SIG-M5 (cell line): Measurements from ENCODE around the gene KDM2A.

Experiments
- DNase-seq: peaks from one replicate; lab custom pipeline; 2025; lab: John Stamatoyannopoulos, UW

Gene KDM2A

DNA sequence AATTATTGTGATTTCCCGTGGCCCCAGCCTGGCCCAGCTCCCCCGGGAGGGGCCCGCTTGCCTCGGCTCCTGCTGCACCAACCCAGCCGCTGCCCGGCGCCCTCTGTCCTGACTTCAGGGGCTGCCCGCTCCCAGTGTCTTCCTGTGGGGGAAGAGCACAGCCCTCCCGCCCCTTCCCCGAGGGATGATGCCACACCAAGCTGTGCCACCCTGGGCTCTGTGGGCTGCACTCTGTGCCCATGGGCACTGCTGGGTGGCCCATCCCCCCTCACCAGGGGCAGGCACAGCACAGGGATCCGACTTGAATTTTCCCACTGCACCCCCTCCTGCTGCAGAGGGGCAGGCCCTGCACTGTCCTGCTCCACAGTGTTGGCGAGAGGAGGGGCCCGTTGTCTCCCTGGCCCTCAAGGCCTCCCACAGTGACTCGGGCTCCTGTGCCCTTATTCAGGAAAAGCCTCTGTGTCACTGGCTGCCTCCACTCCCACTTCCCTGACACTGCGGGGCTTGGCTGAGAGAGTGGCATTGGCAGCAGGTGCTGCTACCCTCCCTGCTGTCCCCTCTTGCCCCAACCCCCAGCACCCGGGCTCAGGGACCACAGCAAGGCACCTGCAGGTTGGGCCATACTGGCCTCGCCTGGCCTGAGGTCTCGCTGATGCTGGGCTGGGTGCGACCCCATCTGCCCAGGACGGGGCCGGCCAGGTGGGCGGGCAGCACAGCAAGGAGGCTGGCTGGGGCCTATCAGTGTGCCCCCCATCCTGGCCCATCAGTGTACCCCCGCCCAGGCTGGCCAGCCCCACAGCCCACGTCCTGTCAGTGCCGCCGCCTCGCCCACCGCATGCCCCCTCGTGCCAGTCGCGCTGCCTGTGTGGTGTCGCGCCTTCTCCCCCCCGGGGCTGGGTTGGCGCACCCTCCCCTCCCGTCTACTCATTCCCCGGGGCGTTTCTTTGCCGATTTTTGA is 166.8 kb downstream of the KDM2A start:
- DNase-seq = no peak

DNA sequence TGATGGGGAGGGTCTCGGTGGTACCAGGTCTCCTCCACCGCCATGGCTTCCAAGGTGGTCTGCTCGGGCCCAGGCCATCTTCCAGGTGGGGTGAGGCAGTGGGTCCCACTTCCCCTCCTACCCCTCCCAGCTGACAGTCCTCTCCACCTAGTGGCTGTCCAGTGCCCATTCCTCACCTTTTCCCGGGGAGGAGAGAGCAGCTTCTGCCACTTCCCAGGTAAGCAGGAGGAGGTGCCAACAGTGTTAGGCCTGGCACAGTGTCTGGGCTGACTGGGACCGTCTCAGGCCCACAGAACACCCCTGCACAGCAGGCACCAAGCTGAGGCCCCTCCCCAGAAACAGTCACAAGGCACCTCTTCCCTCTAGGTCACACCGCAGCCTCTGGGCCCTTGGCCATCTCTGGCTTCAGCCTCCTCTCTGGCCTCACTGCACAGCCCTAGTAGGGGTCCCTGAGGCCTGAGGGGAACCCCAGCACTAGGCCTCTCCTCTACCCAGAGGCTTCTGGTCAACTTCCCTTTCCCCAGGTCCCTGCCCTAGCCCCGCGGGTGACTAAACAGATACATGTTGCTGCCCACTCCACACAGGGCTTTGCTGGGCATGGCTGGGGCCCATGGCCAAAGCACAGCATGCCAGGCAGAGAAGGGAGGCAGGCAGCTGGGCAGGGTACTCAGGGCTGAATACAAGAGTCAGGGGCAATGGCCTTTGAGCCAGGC is 167.7 kb downstream of the KDM2A start:
- no peak for DNase-seq

DNA sequence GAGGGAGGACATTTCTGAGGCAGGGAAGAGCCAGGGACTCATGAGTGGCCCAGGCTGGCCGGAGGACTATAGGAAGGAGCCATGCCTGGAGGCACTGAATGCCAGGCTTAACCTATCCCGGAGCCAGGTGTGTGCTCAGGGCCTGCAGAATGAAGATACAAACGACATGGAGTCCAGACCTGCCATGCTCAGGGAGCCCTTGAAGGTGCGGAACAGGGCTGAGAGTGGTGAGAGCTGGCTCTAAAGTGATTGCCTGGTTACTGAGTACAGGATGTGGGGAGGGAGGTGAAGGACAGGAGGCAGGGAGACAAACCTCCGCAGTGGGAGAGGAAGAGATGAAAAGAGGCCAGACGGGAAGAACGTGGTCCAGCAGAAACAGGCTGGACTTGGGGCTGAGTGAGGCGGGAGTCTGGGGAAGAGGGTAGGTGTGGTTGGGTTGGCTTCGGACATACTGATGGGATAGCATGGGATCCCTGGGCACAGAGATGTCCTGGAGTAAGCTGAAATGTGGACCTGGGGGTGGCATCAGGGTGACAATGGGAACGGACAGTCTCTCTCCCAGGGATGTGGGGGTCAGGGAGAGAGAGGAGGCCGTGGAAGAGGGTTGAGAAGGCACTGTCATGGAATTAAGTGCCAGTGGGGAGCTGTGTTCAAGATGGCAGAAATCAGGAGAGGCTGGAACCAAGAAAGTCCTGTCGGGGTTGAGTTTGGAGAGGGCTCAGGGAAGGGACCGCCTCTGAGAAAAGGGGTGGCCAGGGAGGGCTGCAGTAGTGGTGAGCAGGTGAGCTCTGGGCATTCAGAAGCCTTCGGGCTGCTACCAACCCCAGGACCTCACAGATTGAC is 168.5 kb downstream of the KDM2A start:
- DNase-seq = no peak

DNA sequence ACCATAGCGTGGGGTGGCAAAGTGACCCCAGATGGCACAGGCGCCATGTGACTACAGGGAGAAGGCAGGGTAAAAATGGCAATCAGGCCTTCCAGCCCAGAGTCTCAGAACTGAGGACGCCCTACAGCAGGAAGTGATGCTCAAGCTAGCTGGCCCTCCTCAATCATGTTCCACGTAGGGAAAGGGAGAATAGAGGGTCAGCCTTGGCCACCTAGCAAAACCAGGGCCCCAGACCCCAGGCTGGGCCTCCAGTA is 169.1 kb downstream of the KDM2A start:
- DNase-seq = no peak

DNA sequence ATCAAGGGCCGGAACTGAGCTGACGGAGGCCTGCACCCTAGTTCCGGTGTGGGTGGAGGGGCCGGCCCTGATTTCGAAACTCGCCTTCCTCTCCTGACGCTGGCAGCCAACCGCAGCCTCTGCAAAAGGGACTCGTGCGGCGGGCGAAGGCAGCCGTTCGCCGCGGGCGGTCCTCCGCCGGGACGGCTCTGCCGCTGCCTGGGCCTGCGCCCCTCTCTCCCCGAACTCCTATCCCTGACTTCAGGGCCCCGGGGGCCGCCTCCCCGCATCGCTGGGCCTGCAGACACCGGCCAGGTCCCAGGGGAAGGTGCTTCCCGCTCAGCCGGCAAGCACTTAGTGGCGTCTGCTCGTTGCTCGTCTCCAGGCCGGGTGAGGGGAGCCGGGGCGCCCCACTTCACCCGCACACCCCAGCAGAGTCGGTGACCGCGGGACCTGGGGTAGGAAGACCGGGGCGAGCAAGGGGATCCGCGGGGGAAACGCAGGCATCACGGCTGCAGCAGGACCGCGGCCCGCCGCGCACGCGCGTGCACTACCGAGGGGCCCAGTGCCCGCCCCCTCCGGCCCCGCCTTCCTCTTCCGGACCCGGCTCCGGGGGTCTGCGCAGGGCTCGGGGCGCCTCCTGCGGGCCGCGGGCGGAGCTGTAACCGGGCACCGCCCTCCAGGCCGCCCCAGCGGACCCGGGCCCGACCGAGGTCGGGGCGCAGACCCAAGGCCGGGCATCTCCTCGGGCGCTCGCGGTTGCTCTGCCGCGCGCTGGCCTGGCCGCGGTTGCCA is 169.6 kb downstream of the KDM2A start:
- peak; percentile 91 for DNase-seq

DNA sequence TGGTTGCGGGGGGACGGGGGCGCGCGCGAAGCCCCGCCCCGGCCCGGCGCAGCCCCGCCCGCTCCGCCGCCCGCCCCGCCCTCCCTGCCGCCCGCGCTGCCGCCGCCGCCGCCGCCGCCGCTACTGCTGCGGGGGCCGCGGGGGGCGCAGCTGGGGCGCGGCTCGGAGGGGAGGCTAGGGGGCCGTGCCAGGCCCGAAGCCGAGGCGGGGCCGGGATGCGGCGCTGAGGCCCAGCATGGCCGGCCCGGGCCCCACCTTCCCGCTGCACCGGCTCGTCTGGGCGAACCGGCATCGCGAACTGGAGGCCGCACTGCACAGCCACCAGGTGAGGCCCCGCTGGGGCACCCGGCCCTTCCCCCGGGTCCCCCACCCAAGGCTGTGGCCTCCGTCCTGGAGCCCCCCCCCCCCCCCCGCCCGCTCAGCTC is 170.2 kb downstream of the KDM2A start, which contains the start of gene ANKRD13D:
Gene ANKRD13D, plus strand, starts transcription at position 78 of the 425 bp plus-strand sequence. Its CDS starts 158 bp downstream, at position 236.
- no peak for DNase-seq

DNA sequence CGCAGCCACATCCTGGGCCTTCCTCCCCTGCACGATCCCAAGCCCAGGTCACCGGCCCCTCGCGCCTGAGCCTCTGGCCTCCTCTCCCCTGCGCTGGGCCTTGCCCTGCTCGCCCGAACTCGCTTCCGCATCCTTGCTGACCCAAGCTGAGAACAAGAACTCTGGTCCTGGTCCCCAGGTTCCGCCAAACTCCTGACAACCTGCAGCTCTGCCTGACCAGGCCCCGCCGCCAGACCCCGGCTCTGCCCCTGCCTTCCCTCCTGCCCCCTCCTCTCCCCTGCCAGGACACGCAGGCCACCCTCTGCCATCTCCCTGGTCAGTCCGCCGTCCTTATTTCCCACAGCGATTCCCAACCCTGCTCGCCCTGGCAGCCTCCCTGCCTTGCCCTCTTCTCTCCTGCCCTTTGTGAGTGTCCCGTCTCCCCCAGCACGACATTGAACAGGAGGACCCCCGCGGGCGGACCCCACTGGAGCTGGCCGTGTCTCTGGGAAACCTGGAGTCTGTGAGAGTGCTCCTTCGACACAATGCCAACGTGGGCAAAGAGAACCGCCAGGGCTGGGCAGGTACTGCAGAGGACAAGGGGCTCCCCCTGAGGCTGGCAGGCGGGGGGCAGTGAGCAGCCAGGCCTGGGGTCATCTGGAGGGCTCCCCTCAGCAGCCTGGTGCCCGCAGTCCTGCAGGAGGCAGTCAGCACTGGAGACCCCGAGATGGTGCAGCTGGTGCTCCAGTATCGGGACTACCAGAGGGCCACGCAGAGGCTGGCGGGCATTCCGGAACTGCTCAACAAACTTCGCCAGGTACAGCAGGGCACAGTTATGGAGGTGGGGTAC is 170.8 kb downstream of the KDM2A start:
- no peak for DNase-seq

DNA sequence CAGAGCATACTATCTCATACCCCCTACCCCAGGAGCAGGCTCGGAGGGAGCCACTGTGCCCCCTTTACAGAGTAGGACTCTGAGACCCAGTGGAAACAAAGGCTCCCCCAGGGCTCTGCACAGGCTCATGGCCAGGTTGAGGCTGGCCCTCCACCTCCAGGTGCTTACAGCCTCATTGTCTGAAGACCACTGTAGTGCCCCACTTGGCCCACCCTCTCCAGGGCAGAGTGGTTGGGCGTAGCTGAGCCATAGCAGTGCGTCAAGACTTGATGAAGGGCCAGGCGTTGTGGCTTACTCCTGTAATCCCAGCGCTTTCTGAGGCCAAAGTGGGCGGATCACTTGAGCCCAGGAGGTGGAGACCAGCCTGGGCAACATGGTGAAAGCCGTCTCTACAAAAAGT is 171.7 kb downstream of the KDM2A start:
- DNase-seq = no peak

DNA sequence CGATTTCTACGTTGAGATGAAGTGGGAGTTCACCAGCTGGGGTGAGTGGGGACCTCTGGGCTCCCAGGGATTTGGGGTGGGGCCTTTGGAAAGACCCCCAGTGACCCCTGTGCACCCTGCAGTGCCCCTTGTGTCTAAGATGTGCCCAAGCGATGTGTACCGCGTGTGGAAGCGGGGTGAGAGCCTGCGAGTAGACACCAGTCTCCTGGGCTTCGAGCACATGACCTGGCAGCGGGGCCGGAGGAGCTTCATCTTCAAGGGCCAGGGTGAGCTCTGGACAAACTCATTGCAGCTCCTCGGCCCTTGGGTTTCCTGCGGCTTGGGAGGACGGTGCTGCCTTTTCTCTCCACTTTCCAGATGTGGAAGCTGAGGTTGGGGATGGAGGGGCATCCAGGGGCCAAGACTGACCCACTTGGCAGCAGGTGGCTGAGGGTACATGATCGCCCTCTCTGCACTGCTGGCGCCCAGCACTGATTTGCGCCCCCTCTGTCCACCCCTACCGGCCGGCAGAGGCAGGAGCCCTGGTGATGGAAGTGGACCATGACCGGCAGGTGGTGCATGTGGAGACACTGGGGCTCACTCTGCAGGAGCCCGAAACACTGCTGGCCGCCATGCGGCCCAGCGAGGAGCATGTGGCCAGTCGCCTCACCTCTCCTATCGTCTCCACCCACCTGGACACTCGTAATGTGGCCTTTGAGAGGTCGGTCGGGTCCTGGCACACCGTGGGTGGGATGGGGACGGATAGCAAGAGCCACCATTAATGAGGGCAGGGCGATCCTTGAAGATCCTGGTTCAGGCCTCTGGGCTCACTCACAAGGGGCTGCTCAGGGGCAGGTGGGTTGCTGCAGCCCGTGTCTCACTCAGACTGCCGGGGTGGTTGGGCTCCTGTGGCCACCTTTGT is 172.7 kb downstream of the KDM2A start:
- DNase-seq = no peak

DNA sequence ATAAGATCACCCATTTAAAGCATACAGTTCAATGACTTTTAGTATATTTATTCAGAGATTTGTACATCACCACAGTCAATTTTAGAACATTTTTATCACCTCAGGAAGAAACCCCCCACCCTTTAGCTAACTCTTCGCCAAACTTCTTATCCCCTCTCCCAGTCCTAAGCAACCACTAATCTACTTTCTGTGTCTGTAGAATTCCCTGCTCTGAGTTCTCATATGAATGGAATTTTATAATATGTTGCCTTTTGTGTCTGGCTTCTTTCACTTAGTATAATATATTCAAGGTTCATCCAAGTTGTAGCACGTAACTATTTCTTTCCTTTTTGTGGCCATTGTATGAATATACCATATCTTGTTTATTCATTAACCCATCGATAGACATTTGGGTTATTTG is 173.6 kb downstream of the KDM2A start:
- DNase-seq = no peak

DNA sequence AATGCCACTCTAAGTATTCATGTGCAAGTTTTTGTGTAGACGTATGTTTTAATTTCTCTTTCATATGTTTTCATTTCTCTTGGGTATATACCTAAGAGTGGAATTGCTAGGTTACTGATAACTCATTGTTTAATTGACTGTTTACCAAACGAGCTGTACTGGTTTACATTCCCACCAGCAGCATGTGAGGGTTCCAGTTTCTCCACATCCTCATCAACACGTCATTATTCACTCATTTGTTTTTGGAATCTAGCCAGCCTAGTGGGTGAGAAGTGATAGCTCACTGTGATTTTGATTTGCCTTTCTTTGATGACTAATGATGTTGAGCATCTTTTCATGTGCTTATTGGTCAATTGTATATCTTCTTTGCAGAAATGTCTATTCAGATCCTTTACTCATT is 174.0 kb downstream of the KDM2A start:
- no peak for DNase-seq

DNA sequence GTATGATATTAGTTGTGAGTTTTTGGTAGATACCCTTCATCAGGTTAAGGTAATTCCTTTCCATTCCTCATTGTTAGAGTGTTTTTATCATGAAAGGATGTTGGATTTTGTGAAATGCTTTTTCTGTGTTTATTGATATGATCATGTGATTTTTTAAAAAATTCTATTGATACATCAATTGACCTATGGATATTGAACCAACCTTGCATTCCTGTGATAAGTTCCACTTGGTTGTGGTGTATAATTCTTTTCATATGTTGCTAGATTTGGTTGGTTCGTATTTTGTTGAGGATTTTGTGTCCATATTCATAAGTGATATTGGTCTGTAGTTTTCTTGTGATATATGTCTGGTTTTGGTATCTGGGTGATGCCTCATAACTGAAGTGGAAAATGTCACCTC is 176.8 kb downstream of the KDM2A start:
- DNase-seq = no peak

DNA sequence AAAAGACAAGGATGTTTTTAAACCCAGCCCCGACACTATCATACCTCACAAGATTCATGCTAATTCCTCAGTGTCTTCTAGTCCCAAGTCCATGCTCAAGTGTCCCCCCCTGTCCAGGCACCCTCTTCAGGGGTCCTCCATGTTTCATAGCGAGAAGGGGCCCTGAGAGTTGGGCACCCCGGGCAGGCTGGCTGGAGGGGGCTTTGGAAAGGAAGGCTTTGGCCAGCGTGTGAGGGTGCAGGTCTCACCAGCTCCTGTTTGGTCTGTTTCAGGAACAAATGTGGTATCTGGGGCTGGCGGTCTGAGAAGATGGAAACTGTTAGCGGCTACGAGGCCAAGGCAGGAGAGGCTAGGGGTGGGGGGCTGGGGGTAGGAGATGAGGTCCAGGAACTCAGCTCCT is 179.7 kb downstream of the KDM2A start:
- DNase-seq = no peak

DNA sequence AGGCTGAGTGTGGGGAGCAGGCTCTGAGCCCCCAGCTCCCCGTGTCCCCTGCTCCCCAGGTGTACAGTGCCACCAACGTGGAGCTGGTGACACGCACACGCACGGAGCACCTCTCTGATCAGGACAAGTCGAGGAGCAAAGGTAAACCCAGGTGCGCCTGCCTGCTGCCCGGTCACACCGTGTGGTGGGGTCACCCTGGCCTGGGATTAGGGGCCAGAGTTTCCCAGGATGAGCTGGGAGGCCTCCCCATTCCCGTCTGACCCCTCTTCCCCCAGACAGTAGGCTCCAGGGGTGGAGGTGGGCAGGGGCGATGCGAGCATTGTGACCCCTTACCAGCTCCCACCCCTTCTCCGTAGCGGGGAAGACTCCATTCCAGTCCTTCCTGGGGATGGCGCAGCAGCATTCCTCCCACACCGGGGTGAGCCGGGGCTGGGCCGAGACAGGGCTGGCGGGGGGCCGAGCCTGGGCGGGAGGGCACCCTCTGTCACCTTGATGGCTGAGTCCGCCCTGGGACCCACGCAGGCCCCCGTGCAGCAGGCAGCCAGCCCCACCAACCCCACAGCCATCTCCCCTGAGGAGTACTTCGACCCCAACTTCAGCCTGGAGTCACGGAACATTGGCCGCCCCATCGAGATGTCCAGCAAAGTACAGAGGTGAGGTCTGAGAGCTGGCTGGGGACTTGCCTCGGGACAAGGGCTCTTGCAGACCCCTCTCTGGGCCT is 180.6 kb downstream of the KDM2A start:
- DNase-seq = no peak

DNA sequence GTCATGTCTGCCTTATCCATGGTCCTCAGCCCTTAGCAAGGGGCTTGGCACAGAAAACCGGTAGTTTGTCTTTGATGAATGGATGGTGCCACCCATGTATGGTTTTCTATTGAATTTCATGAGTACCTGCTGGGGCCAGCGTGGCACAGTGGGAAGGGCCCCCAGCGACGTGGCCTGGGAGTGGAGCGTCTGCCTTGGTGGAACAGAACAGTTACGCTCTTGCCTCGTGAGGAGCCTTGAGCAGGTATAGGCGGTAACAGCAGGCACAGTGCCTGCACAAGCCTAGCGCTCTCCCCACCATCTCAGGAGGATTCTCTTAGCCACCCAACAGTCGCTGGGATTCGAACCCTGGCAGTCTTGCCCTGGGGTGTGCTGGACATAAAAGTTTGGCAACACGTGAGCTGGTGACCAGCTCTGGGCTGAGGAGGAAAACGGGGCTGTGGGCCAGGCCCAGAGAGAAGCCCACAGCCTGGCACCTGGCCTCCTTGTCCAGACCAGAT is 181.2 kb downstream of the KDM2A start:
- DNase-seq = no peak

DNA sequence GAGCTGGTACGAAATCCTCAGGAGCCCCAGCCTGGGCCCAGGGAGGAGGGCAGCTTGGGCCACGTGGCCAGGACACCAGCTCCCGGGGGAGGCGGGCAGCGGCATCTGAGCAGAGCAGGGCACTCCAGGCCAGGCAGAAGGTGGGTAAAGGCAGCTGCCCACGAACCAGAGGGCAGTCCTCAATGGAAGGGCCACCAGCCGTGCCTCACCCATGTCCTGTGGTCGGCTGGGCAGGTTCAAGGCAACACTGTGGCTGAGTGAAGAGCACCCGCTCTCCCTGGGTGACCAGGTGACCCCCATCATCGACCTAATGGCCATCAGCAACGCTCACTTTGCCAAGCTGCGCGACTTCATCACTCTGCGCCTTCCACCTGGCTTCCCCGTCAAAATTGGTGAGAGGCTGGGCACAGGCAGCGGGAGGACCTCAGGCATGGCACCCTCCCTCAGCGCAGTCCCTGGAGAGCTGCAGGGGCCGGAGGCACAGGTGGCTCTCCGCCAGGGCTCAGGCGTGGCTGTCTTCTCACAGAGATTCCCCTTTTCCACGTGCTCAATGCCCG is 181.8 kb downstream of the KDM2A start:
- no peak for DNase-seq

DNA sequence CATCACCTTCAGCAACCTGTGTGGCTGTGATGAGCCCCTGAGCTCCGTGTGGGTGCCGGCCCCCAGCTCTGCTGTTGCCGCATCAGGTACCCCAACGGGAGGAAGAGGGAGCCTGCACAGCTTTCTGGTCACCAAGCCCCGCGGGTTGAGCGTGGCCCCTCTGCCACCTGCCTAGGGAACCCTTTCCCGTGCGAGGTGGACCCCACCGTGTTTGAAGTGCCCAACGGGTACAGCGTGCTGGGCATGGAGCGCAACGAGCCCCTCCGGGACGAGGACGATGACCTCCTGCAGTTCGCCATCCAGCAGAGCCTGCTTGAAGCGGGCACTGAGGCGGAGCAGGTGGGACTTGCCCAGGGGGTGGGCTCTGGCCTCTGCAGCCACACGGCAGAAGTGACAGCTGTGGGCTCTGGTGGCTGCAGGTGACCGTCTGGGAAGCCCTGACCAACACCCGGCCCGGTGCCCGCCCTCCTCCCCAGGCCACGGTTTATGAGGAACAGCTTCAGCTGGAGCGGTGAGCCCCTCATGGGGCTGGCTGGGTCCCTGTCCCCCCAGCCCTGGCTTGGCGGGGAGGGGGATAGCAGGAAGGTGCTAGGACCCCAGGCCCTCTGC is 182.4 kb downstream of the KDM2A start:
- no peak for DNase-seq

DNA sequence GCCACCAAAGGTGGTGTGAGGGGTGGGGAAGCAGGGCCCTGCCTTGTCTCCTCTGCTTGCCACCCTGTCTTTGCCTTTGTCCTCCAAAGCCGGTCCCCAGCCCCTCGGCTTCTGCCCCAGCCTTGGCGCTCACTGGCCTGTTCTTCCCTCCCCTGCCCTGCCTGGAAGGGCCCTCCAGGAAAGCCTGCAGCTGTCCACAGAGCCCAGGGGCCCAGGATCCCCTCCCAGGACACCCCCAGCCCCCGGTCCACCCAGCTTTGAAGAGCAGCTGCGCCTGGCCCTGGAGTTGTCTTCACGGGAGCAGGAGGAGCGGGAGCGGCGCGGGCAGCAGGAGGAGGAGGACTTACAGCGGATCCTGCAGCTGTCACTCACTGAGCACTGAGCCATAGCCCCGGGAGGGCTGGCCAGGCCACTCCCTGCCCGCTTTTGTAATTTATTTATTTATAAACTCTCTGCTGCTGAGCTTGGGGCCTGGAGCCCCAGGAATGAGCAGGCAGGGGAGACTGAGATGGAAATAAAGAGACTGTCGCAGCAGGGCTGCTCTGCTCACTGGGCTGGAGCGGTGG is 183.0 kb downstream of the KDM2A start:
- no peak for DNase-seq
